ENCODE data around the gene DYTN. TPM values are rescaled to one million over a fixed set of nuclear protein-coding genes. Genes with fewer than 3 reads are reported as not detected.

The DYTN gene
- total RNA-seq, 1 donor from 2014 or later, result 3.1 TPM

- Mint-ChIP-seq H3K27me3 (ENCODE audit: unreplicated experiment) (peaks cover 3% of the 10 kb centered on the region), H3K9me3 (ENCODE audit: unreplicated experiment) (no peaks in the 10 kb centered on the region), H3K4me1 (ENCODE audit: unreplicated experiment) (peaks cover 10% of the 10 kb centered on the region), H3K27ac (ENCODE audit: unreplicated experiment) (no peak overlapping the region), H3K36me3 (ENCODE audit: low read depth, unreplicated experiment) (no peaks in the 10 kb centered on the region), H3K4me3 (ENCODE audit: unreplicated experiment) (no peak overlapping the region)
- no peak for DNase-seq (ENCODE audit: low spot score)
- TF ChIP-seq CTCF (IDR thresholded peaks at IDR 0.05; ENCODE audit: unreplicated experiment), result no peak
Observed at GRCh38 chr2:206698811-206699210, 19.4 kb downstream of the DYTN start.

GRCh38 chr2:206696910-206697309 lies 21.3 kb downstream of the DYTN start:
- H3K36me3 Mint-ChIP-seq (ENCODE audit: low read depth, unreplicated experiment), result no peaks in the 10 kb centered on the region
- peaks cover 3% of the 10 kb centered on the region for H3K27me3 Mint-ChIP-seq (ENCODE audit: unreplicated experiment)
- DNase-seq (ENCODE audit: low spot score), result no peak
- no peaks in the 10 kb centered on the region for H3K9me3 Mint-ChIP-seq (ENCODE audit: unreplicated experiment)
- H3K27ac Mint-ChIP-seq (ENCODE audit: unreplicated experiment), result no peak overlapping the region
- H3K4me1 Mint-ChIP-seq (ENCODE audit: unreplicated experiment), result peaks cover 10% of the 10 kb centered on the region
- TF ChIP-seq CTCF (IDR thresholded peaks at IDR 0.05; ENCODE audit: unreplicated experiment), result no peak
- no peak overlapping the region for H3K4me3 Mint-ChIP-seq (ENCODE audit: unreplicated experiment)

- peak; percentile 76 for TF ChIP-seq CTCF (IDR thresholded peaks at IDR 0.05; ENCODE audit: unreplicated experiment)
- H3K27ac Mint-ChIP-seq (ENCODE audit: unreplicated experiment), result no peak overlapping the region
- peak; percentile 50 for DNase-seq (ENCODE audit: low spot score)
- no peaks in the 10 kb centered on the region for H3K9me3 Mint-ChIP-seq (ENCODE audit: unreplicated experiment)
- H3K27me3 Mint-ChIP-seq (ENCODE audit: unreplicated experiment), result peaks cover 2% of the 10 kb centered on the region
- no peak overlapping the region for H3K4me3 Mint-ChIP-seq (ENCODE audit: unreplicated experiment)
- no peaks in the 10 kb centered on the region for H3K4me1 Mint-ChIP-seq (ENCODE audit: unreplicated experiment)
- H3K36me3 Mint-ChIP-seq (ENCODE audit: low read depth, unreplicated experiment), result peaks cover 14% of the 10 kb centered on the region
Observed at GRCh38 chr2:206693399-206694137, 24.6 kb downstream of the DYTN start.

GRCh38 chr2:206692971-206693370 lies 25.2 kb downstream of the DYTN start:
- Mint-ChIP-seq H3K27ac (ENCODE audit: unreplicated experiment) (no peak overlapping the region), H3K36me3 (ENCODE audit: low read depth, unreplicated experiment) (peaks cover 14% of the 10 kb centered on the region), H3K27me3 (ENCODE audit: unreplicated experiment) (peaks cover 2% of the 10 kb centered on the region), H3K4me3 (ENCODE audit: unreplicated experiment) (no peak overlapping the region), H3K9me3 (ENCODE audit: unreplicated experiment) (no peaks in the 10 kb centered on the region), H3K4me1 (ENCODE audit: unreplicated experiment) (no peaks in the 10 kb centered on the region)
- TF ChIP-seq CTCF (IDR thresholded peaks at IDR 0.05; ENCODE audit: unreplicated experiment), result no peak
- no peak for DNase-seq (ENCODE audit: low spot score)

GRCh38 chr2:206688990-206689389 lies 29.2 kb downstream of the DYTN start:
- Mint-ChIP-seq H3K9me3 (ENCODE audit: unreplicated experiment) (no peaks in the 10 kb centered on the region), H3K4me3 (ENCODE audit: unreplicated experiment) (no peak overlapping the region), H3K27ac (ENCODE audit: unreplicated experiment) (no peak overlapping the region), H3K36me3 (ENCODE audit: low read depth, unreplicated experiment) (peaks cover 14% of the 10 kb centered on the region), H3K4me1 (ENCODE audit: unreplicated experiment) (no peaks in the 10 kb centered on the region), H3K27me3 (ENCODE audit: unreplicated experiment) (no peaks in the 10 kb centered on the region)
- TF ChIP-seq CTCF (IDR thresholded peaks at IDR 0.05; ENCODE audit: unreplicated experiment), result no peak
- DNase-seq (ENCODE audit: low spot score), result no peak

Measured in endothelial cell (in vitro differentiated cells).